GM12878 (cell line): ENCODE measurements around the gene TIMM17A. TPM values are rescaled to one million over a fixed set of nuclear protein-coding genes. Genes with fewer than 3 reads are reported as not detected.

Source experiments
- BRCA1 ChIP-seq: IDR thresholded peaks from 2 replicates; pipeline ENCODE4 v1.6.1; 2011; ENCODE audit warnings: low read depth, low read length, improper control_type of control experiment
- CBX5 ChIP-seq: sonication (generic); IDR thresholded peaks from 2 replicates; pipeline ENCODE4 v1.6.1; 2016; ENCODE audit warnings: low read depth, moderate library complexity, mild to moderate bottlenecking, inconsistent platforms
- CEBPB ChIP-seq, 2 experiments: fragments of 150-350 bp in 1 of 2; IDR thresholded peaks; 2 replicates each; pipeline ENCODE4 v1.6.1; 2012 to 2014; ENCODE audit warnings: low read depth in 2 of 2, low read length in 2 of 2, borderline replicate concordance in 1 of 2, inconsistent platforms in 1 of 2
- CTCF ChIP-seq, 3 experiments: IDR thresholded peaks in 2 of 3; conservative IDR thresholded peaks in 1 of 3; 2 replicates each; pipeline ENCODE4 v1.5.1; 2011; ENCODE audit warnings: low read depth in 3 of 3, low read length in 3 of 3, mild to moderate bottlenecking in 3 of 3, control low read depth in 2 of 3, moderate library complexity in 2 of 3, inconsistent platforms in 1 of 3, mixed read lengths in 1 of 3; ENCODE audit not compliant: control insufficient read depth in 2 of 3, insufficient read depth in 1 of 3; ENCODE audit errors: extremely low read depth in 1 of 3
- DPF2 ChIP-seq: fragments of 450-650 bp; IDR thresholded peaks from 2 replicates; pipeline ENCODE4 v1.6.1; 2017; ENCODE audit warnings: mild to moderate bottlenecking
- EED ChIP-seq: sonication (generic); IDR thresholded peaks from 2 replicates; pipeline ENCODE4 v1.6.1; 2016; ENCODE audit warnings: antibody characterized with exemption, low read depth
- EP300 ChIP-seq, 2 experiments: fragments of 150-350 bp in 1 of 2; IDR thresholded peaks; 2 replicates each; pipeline ENCODE4 v1.6.1; 2011 to 2012; ENCODE audit warnings: low read depth in 2 of 2, low read length in 2 of 2, borderline replicate concordance in 1 of 2, improper control_type of control experiment in 1 of 2, inconsistent platforms in 1 of 2; ENCODE audit not compliant: control insufficient read depth in 1 of 2
- GATAD2B ChIP-seq: fragments of 450-650 bp; conservative IDR thresholded peaks from 2 replicates; pipeline ENCODE4 v1.6.1; 2017; ENCODE audit warnings: low read depth, mild to moderate bottlenecking, moderate library complexity
- IKZF1 ChIP-seq: fragments of 450-650 bp; conservative IDR thresholded peaks from 2 replicates; pipeline ENCODE4 v1.6.1; 2017; ENCODE audit warnings: antibody characterized with exemption, mild to moderate bottlenecking
- JUND ChIP-seq: IDR thresholded peaks from 2 replicates; pipeline ENCODE4 v1.6.1; 2012; ENCODE audit warnings: low read depth, mild to moderate bottlenecking, low read length, improper control_type of control experiment, moderate library complexity
- RAD51 ChIP-seq: fragments of 450-650 bp; IDR thresholded peaks from 2 replicates; pipeline ENCODE4 v1.6.1; 2016; ENCODE audit warnings: moderate library complexity, mild to moderate bottlenecking, inconsistent platforms
- RBBP5 ChIP-seq: fragments of 200-600 bp; sonication (generic); conservative IDR thresholded peaks from 2 replicates; pipeline ENCODE4 v1.6.1; 2016
- SMAD5 ChIP-seq: IDR thresholded peaks from 2 replicates; pipeline ENCODE4 v1.6.1; 2016; ENCODE audit warnings: antibody characterized with exemption, low read depth
- SMARCA5 ChIP-seq: fragments of 450-650 bp; IDR thresholded peaks from 2 replicates; pipeline ENCODE4 v1.6.1; 2017; ENCODE audit warnings: mild to moderate bottlenecking
- USF1 ChIP-seq: IDR thresholded peaks from 2 replicates; pipeline ENCODE4 v1.6.1; 2011; ENCODE audit warnings: borderline replicate concordance, low read depth, mild to moderate bottlenecking, moderate library complexity, mixed read lengths, low read length; ENCODE audit not compliant: insufficient read depth; ENCODE audit errors: extremely low read length
- USF2 ChIP-seq: IDR thresholded peaks from 2 replicates; pipeline ENCODE4 v1.6.1; 2011; ENCODE audit warnings: low read depth, low read length, improper control_type of control experiment, borderline replicate concordance
- ZBTB11 ChIP-seq: fragments of 450-650 bp; formaldehyde crosslinking; IDR thresholded peaks from 2 replicates; pipeline ENCODE4 v1.5.0; 2022; ENCODE audit warnings: mild to moderate bottlenecking, missing genetic modification characterization
- ZNF687 ChIP-seq: fragments of 450-650 bp; IDR thresholded peaks from 2 replicates; pipeline ENCODE4 v1.6.1; 2017; ENCODE audit warnings: mild to moderate bottlenecking, moderate library complexity
- polyA plus RNA-seq, 11 experiments: library from polyadenylated mRNA; depleted of rRNA in 4 of 11; unstranded in 6 of 11; stranded (reverse) in 5 of 11; fragments of >200 nt; fragmentation: Nextera tagmentation in 4 of 11; fragmentation: Illumina TruSeq in 1 of 11; extraction: Ambion mirVana in 4 of 11; extraction: Trizol in 1 of 11; gene quantifications; 1 replicate in 1 of 11; 2 replicates in 10 of 11; pipeline versions ENCODE4 v1.2.1 to v1.2.3, GENCODE V29; 2011 to 2016; ENCODE audit warnings: inconsistent platforms in 2 of 11, missing spikeins in 2 of 11, low read depth in 1 of 11
- total RNA-seq, 4 experiments: library from RNA; depleted of rRNA in 3 of 4; stranded (reverse); fragments of >200 nt in 3 of 4; fragmentation: Illumina TruSeq in 1 of 4; extraction: Trizol in 1 of 4; gene quantifications; 2 replicates each; pipeline versions ENCODE4 v1.2.1 to v1.2.3, GENCODE V29; 2013 to 2021

The TIMM17A gene
- total and polyA plus RNA-seq, 10 of the 15 experiments (the other 5 are each of a cell fraction or from before 2014, with no cell fraction given), result 68.6 to 357 (median 92.4) TPM

- TF ChIP-seq USF2 (no peak), SMAD5 (peak; percentile 84), CEBPB (IDR thresholded peaks at IDR 0.05; ENCODE audit: borderline replicate concordance in 1 of 2, low read depth in 2 of 2, low read length in 2 of 2) (no peak), RBBP5 (no peak), CTCF (IDR thresholded peaks at IDR 0.05 in 2 of 3, conservative IDR thresholded peaks at IDR 0.05 in 1 of 3; ENCODE audit: control insufficient read depth in 2 of 3, extremely low read depth in 1 of 3, insufficient read depth in 1 of 3, low read depth in 3 of 3, low read length in 3 of 3) (no peak), DPF2 (peak; percentile 83), SMARCA5 (no peak), ZBTB11 (CRISPR knock-in tag) (no peak), EP300 (IDR thresholded peaks at IDR 0.05; ENCODE audit: borderline replicate concordance in 1 of 2, control insufficient read depth in 1 of 2, low read depth in 2 of 2, low read length in 2 of 2) (peak in 1 of 2 experiments; percentile 47; a peak in 1 of 4 replicates), EED (no peak), CBX5 (no peak), JUND (no peak), BRCA1 (no peak; the same call in 1 of the 2 replicates), RAD51 (no peak), USF1 (no peak), ZNF687 (peak; percentile 70), GATAD2B (peak; percentile 96), IKZF1 (peak; percentile 72)
These were observed at the start of gene TIMM17A (continued) for GRCh38 chr1:201955009-201955728.
